Liver (tissue), 2 donors: ENCODE data around the gene BHLHE23.

ENCODE experiments used
- GABPA ChIP-seq, 2 donors: IDR thresholded peaks in 1 of 2; conservative IDR thresholded peaks in 1 of 2; 2 replicates each; pipeline ENCODE4 v1.6.1; 2016; ENCODE audit warnings: antibody characterized with exemption in 2 of 2, mild to moderate bottlenecking in 1 of 2, moderate library complexity in 1 of 2
- REST ChIP-seq: IDR thresholded peaks from 2 replicates; pipeline ENCODE4 v1.6.1; 2016; ENCODE audit warnings: antibody characterized with exemption, mild to moderate bottlenecking
- RXRA ChIP-seq, 2 donors: IDR thresholded peaks; 2 replicates each; pipeline ENCODE4 v1.6.1; 2017 to 2018; ENCODE audit warnings: antibody characterized with exemption in 2 of 2, mild to moderate bottlenecking in 1 of 2
- donor health status: healthy.

- TF ChIP-seq RXRA (IDR thresholded peaks at IDR 0.05) (no peak), GABPA (IDR thresholded peaks at IDR 0.05 in 1 of 2, conservative IDR thresholded peaks at IDR 0.05 in 1 of 2) (no peak), REST (no peak)
Observed at GRCh38 chr20:62978561-62978943, 28.2 kb downstream of the BHLHE23 start.
